ENCODE measurements around the gene RNF113B. TPM values are rescaled to one million over a fixed set of nuclear protein-coding genes. Genes with fewer than 3 reads are reported as not detected.

Gene RNF113B
- total and polyA plus RNA-seq, 2 of the 13 experiments (the other 11 are each of a cell fraction or from before 2014, with no cell fraction given): not detected

DNA sequence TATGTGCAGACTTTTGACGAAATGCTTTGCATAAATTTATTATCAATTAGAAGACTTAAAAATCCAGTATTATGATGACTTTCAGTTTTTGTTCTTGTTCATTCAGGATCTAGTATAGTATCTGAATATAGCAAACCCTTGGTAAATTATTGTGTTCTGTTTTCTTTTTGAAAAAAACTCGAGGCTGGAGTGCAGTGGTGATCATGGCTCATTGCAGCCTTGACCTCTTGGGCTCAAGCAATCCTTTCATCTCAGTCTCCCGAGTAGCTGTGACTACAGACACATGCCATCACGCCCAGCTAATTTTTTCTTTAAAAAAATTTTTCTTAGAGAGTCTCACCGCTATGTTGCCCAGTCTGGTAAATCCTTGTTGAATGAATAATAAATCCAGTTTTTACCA lies 29.5 kb downstream of the RNF113B start (continued):
- TF ChIP-seq PRMT3 (CRISPR knock-in tag; IDR thresholded peaks at IDR 0.05; ENCODE audit: borderline replicate concordance, low read depth) (no peak), SMAD3 (CRISPR knock-in tag; IDR thresholded peaks at IDR 0.05) (no peak), NFKBIZ (CRISPR knock-in tag; IDR thresholded peaks at IDR 0.05) (no peak), PHF21A (CRISPR knock-in tag; IDR thresholded peaks at IDR 0.05) (no peak), AKAP8 (CRISPR knock-in tag; IDR thresholded peaks at IDR 0.05) (no peak), ZNF121 (CRISPR knock-in tag; IDR thresholded peaks at IDR 0.05) (no peak), EP300 (IDR thresholded peaks at IDR 0.05; ENCODE audit: low read depth in 2 of 2, low read length in 2 of 2) (peak in 1 of 2 experiments; percentile 71; a peak in 1 of 4 replicates), EP300 (CRISPR knock-in tag; IDR thresholded peaks at IDR 0.05; ENCODE audit: borderline replicate concordance) (no peak), SMYD3 (CRISPR knock-in tag; IDR thresholded peaks at IDR 0.05) (no peak), HDAC1 (CRISPR knock-in tag; IDR thresholded peaks at IDR 0.05) (0 out of 2 replicates have a peak, but pooled peaks have one; percentile 9), RNF2 (conservative IDR thresholded peaks at IDR 0.05; ENCODE audit: low read depth) (no peak), ZBTB38 (CRISPR knock-in tag; IDR thresholded peaks at IDR 0.05) (no peak), RBM22 (optimal IDR thresholded peaks at IDR 0.05; ENCODE audit: low read length) (no peak), NCOA5 (CRISPR knock-in tag; IDR thresholded peaks at IDR 0.05) (no peak), SMARCC2 (IDR thresholded peaks at IDR 0.05) (no peak), ZNF879 (CRISPR knock-in tag; IDR thresholded peaks at IDR 0.05) (no peak), ZFX (CRISPR knock-in tag; IDR thresholded peaks at IDR 0.05; ENCODE audit: low read depth) (no peak), NRL (CRISPR knock-in tag; IDR thresholded peaks at IDR 0.05; ENCODE audit: borderline replicate concordance) (no peak), PITX1 (CRISPR knock-in tag; IDR thresholded peaks at IDR 0.05) (no peak), SP2 (CRISPR knock-in tag; IDR thresholded peaks at IDR 0.05) (no peak), FOXK1 (CRISPR knock-in tag; IDR thresholded peaks at IDR 0.05; ENCODE audit: borderline replicate concordance, low read depth) (0 out of 2 replicates have a peak, but pooled peaks have one; percentile 42), ZNF670 (CRISPR knock-in tag; IDR thresholded peaks at IDR 0.05; ENCODE audit: borderline replicate concordance) (no peak), DR1 (CRISPR knock-in tag; IDR thresholded peaks at IDR 0.05) (no peak)
- TF ChIP-seq, protein P1, sequence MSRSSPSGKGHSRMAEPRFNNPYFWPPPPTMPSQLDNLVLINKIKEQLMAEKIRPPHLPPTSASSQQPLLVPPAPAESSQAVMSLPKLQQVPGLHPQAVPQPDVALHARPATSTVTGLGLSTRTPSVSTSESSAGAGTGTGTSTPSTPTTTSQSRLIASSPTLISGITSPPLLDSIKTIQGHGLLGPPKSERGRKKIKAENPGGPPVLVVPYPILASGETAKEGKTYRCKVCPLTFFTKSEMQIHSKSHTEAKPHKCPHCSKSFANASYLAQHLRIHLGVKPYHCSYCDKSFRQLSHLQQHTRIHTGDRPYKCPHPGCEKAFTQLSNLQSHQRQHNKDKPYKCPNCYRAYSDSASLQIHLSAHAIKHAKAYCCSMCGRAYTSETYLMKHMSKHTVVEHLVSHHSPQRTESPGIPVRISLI (CRISPR knock-in tag; IDR thresholded peaks at IDR 0.05; ENCODE audit: borderline replicate concordance): peak; percentile 89
- TF ChIP-seq, protein P2, sequence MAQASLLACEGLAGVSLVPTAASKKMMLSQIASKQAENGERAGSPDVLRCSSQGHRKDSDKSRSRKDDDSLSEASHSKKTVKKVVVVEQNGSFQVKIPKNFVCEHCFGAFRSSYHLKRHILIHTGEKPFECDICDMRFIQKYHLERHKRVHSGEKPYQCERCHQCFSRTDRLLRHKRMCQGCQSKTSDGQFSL (CRISPR knock-in tag; IDR thresholded peaks at IDR 0.05): no peak
- TF ChIP-seq, protein P3, sequence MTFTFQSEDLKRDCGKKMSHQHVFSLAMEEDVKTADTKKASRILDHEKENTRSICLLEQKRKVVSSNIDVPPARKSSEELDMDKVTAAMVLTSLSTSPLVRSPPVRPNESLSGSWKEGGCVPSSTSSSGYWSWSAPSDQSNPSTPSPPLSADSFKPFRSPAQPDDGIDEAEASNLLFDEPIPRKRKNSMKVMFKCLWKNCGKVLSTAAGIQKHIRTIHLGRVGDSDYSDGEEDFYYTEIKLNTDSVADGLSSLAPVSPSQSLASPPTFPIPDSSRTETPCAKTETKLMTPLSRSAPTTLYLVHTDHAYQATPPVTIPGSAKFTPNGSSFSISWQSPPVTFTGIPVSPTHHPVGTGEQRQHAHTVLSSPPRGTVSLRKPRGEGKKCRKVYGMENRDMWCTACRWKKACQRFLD (CRISPR knock-in tag; IDR thresholded peaks at IDR 0.05; ENCODE audit: borderline replicate concordance): no peak
- TF ChIP-seq, protein P4, sequence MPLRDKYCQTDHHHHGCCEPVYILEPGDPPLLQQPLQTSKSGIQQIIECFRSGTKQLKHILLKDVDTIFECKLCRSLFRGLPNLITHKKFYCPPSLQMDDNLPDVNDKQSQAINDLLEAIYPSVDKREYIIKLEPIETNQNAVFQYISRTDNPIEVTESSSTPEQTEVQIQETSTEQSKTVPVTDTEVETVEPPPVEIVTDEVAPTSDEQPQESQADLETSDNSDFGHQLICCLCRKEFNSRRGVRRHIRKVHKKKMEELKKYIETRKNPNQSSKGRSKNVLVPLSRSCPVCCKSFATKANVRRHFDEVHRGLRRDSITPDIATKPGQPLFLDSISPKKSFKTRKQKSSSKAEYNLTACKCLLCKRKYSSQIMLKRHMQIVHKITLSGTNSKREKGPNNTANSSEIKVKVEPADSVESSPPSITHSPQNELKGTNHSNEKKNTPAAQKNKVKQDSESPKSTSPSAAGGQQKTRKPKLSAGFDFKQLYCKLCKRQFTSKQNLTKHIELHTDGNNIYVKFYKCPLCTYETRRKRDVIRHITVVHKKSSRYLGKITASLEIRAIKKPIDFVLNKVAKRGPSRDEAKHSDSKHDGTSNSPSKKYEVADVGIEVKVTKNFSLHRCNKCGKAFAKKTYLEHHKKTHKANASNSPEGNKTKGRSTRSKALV (CRISPR knock-in tag; IDR thresholded peaks at IDR 0.05): no peak
